ENCODE results near the gene UBXN2A.

The UBXN2A gene

GRCh38 chr2:24047703-24048033 lies 107.4 kb downstream of the UBXN2A start:
- DNase-seq = no peak

DNA sequence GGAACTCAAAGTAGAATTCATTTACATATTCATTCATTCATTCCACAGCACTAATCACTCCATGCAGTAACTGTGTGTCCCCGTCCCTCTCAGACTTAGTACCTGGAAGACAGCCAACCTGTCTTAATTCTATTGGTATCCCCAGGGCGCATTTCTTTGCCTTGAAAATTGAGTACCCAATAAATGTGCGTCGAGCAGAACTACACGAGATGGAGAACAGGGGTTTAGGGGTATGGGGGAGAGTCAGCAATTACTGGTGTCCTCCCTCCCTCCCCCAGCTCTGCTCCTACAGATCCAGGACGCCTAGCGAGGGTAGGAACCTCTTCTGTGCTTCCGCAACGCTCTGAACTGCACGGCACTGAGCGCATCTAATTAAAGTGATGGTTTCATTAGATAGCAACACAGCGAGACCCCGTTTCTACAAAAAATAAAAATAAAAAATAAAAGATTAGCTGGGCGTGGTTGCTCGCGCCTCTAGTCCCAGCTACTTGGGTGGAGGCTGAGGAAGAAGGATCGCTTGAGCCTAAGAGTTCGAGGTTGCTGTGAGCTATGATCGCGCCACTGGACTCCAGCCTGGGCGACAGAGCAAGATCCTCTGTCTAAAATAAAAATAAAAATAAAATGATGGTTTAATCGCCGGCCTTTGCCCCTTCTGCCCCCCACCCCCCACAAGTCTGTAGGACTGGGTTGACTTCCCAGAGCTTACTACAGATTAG lies 108.7 kb downstream of the UBXN2A start:
- DNase-seq = no peak

- DNase-seq = peak; percentile 69
These were observed 109.3 kb downstream of the UBXN2A start, which contains the start of gene FKBP1B for GRCh38 chr2:24049485-24050021. Gene FKBP1B (plus strand): TSS chr2:24049741. CDS start chr2:24049850, 109 bp downstream.

- DNase-seq = peak; percentile 7
These were observed 110.0 kb downstream of the UBXN2A start for GRCh38 chr2:24050041-24050979.

GRCh38 chr2:24051833-24052232 lies 111.6 kb downstream of the UBXN2A start:
- DNase-seq = no peak

DNA sequence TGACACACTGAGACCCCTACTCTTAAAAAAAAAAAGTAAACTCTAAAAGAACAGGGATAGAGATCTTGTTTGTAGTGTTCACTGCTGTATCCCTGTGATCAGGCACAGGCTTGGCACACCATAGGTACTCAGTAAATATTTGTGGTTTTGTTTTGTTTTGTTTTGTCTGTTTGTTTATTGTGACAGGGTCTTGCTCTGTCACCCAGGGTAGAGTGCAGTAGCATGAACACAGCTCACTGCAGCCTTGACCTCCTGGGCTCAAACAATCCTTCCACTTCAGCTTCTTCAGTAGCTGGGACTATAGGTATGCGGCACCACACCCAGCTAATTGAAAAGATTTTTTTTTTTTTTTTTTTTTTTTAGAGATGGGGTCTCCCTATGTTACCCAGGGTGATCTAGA lies 112.7 kb downstream of the UBXN2A start:
- no peak for DNase-seq

Data from CD4-positive, alpha-beta T cell treated with Interleukin-12 subunit alpha and Interleukin-12 subunit beta, for 1 hour (primary cell).